GM18502 (cell line): ENCODE measurements around the gene SGPL1.

Source experiments
- ATAC-seq: cut with Tn5 transposase; IDR thresholded peaks from one replicate; pipeline ENCODE4 v1.9.1; 2021; ENCODE audit warnings: mild to moderate bottlenecking; ENCODE audit not compliant: unreplicated experiment, poor library complexity

The SGPL1 gene

GRCh38 chr10:70901276-70901878 lies 85.6 kb downstream of the SGPL1 start:
- no peak for ATAC-seq

- no peak for ATAC-seq
Measured at GRCh38 chr10:70902661-70903261, 87.0 kb downstream of the SGPL1 start.

GRCh38 chr10:70903262-70903921 lies 87.6 kb downstream of the SGPL1 start:
- ATAC-seq = no peak

- ATAC-seq = no peak
Measured at GRCh38 chr10:70905071-70906021, 89.6 kb downstream of the SGPL1 start.

- no peak for ATAC-seq
Measured at GRCh38 chr10:70906031-70906783, 90.5 kb downstream of the SGPL1 start.

GRCh38 chr10:70906953-70907636 lies 91.3 kb downstream of the SGPL1 start:
- ATAC-seq = no peak

GRCh38 chr10:70907637-70908405 lies 92.1 kb downstream of the SGPL1 start:
- ATAC-seq = no peak

- no peak for ATAC-seq
Measured at GRCh38 chr10:70908406-70909296, 92.9 kb downstream of the SGPL1 start.

- no peak for ATAC-seq
Measured at GRCh38 chr10:70909326-70909935, 93.7 kb downstream of the SGPL1 start.

- no peak for ATAC-seq
Measured at GRCh38 chr10:70910486-70911341, 95.0 kb downstream of the SGPL1 start.

GRCh38 chr10:70911386-70911785 lies 95.6 kb downstream of the SGPL1 start:
- ATAC-seq = no peak

GRCh38 chr10:70912556-70912955 lies 96.8 kb downstream of the SGPL1 start:
- no peak for ATAC-seq

GRCh38 chr10:70913191-70913892 lies 97.6 kb downstream of the SGPL1 start:
- ATAC-seq = no peak

- no peak for ATAC-seq
Measured at GRCh38 chr10:70913893-70914240, 98.1 kb downstream of the SGPL1 start.

GRCh38 chr10:70914316-70914864 lies 98.6 kb downstream of the SGPL1 start:
- ATAC-seq = no peak

GRCh38 chr10:70915206-70915605 lies 99.5 kb downstream of the SGPL1 start:
- ATAC-seq = no peak
